ENCODE results near the gene BEAN1. TPM values are rescaled to one million over a fixed set of nuclear protein-coding genes. Genes with fewer than 3 reads are reported as not detected.
"Not testable (repeated sequence)": the region's sequence is repeated elsewhere in the genome, so short reads cannot be mapped to it uniquely, and the experiment has no call there.

Gene BEAN1
- total and polyA plus RNA-seq, 7 donors: 0.35 to 0.41 TPM; not detected in 5

GRCh38 chr16:66462912-66463311 is 35.8 kb downstream of the BEAN1 start:
- Histone ChIP-seq H3K4me3 (no peak overlapping the region), H3K36me3 (no peaks in the 10 kb centered on the region), H3K4me1 (no peaks in the 10 kb centered on the region), H3K27ac (no peak overlapping the region), H3K27me3 (peaks cover 3 to 40% (median 31%) of the 10 kb centered on the region in 3 donors), H3K9me3 (peaks cover 0 to 4% (median 0%) of the 10 kb centered on the region in 4 donors)
- no peak for DNase-seq
- TF ChIP-seq EP300 (IDR thresholded peaks at IDR 0.05) (no peak), POLR2AphosphoS5 (IDR thresholded peaks at IDR 0.05) (no peak), POLR2A (IDR thresholded peaks at IDR 0.05) (no peak), CTCF (IDR thresholded peaks at IDR 0.05) (no peak)
- intact Hi-C loops (cut with DNase I): no loop called here
- whole genome bisulfite sequencing, 2 donors: 53 to 86% methylated on average over 1 of the region's 1 CpG

- peak; percentile 21 for DNase-seq
Measured at GRCh38 chr16:66465946-66466345, 38.9 kb downstream of the BEAN1 start.

GRCh38 chr16:66466636-66467035 is 39.5 kb downstream of the BEAN1 start:
- H3K4me1 ChIP-seq; H3K27me3 ChIP-seq; H3K4me3 ChIP-seq; H3K27ac ChIP-seq; H3K9me3 ChIP-seq; intact Hi-C loops (cut with DNase I); DNase-seq; H3K36me3 ChIP-seq: not testable (repeated sequence)
- whole genome bisulfite sequencing, 2 donors: 89 to 95% methylated on average over 6 of the region's 6 CpGs

More at GRCh38 chr16:66465946-66466345, 38.9 kb downstream of the BEAN1 start:
- H3K9me3 ChIP-seq; H3K27ac ChIP-seq; H3K27me3 ChIP-seq; intact Hi-C loops (cut with DNase I); H3K36me3 ChIP-seq; H3K4me1 ChIP-seq; H3K4me3 ChIP-seq: not testable (repeated sequence)
- 86 to 94% methylated on average over 6 of the region's 6 CpGs for WGBS, 2 donors

GRCh38 chr16:66467611-66468010 is 40.5 kb downstream of the BEAN1 start:
- DNase-seq: peak; percentile 26
- intact Hi-C loops (cut with DNase I): no loop called here
- 90 to 91% methylated on average over 5 of the region's 5 CpGs for WGBS, 2 donors

GRCh38 chr16:66468321-66468965 is 41.3 kb downstream of the BEAN1 start:
- no peaks in the 10 kb centered on the region for H3K36me3 ChIP-seq
- DNase-seq: peak; percentile 48
- no peaks in the 10 kb centered on the region for H3K4me1 ChIP-seq
- peaks cover 0 to 6% (median 0%) of the 10 kb centered on the region in 3 donors for H3K27me3 ChIP-seq
- TF ChIP-seq POLR2AphosphoS5 (IDR thresholded peaks at IDR 0.05) (no peak), POLR2A (IDR thresholded peaks at IDR 0.05) (no peak), CTCF (IDR thresholded peaks at IDR 0.05) (no peak), EP300 (IDR thresholded peaks at IDR 0.05) (no peak)
- 83 to 89% methylated on average over 11 of the region's 11 CpGs for WGBS, 2 donors
- no peak overlapping the region for H3K27ac ChIP-seq
- no peak overlapping the region for H3K4me3 ChIP-seq
- peaks cover 0 to 4% (median 0%) of the 10 kb centered on the region in 4 donors for H3K9me3 ChIP-seq
- intact Hi-C loops (cut with DNase I): no loop called here

More at GRCh38 chr16:66467611-66468010, 40.5 kb downstream of the BEAN1 start:
- Histone ChIP-seq H3K9me3 (peaks cover 0 to 4% (median 0%) of the 10 kb centered on the region in 4 donors), H3K36me3 (no peaks in the 10 kb centered on the region), H3K4me3 (no peak overlapping the region), H3K27me3 (peaks cover 0 to 6% (median 0%) of the 10 kb centered on the region in 3 donors), H3K4me1 (no peaks in the 10 kb centered on the region), H3K27ac (no peak overlapping the region)
- TF ChIP-seq POLR2AphosphoS5 (IDR thresholded peaks at IDR 0.05) (no peak), EP300 (IDR thresholded peaks at IDR 0.05) (no peak), CTCF (IDR thresholded peaks at IDR 0.05) (no peak), POLR2A (IDR thresholded peaks at IDR 0.05) (no peak)
